H1 (cell line): ENCODE data around the gene RASGEF1B. TPM values are rescaled to one million over a fixed set of nuclear protein-coding genes. Genes with fewer than 3 reads are reported as not detected.

ENCODE experiments used
- CTCF ChIA-PET: fragments of 300-600 bp; sonication (Branson Sonifier 250); formaldehyde crosslinking; loops from one replicate; lab custom pipeline; 2021; ENCODE audit not compliant: partially characterized antibody; lab: Charles Lee
- POLR2A ChIA-PET: fragments of 300-600 bp; sonication (Branson Sonifier 250); formaldehyde crosslinking; loops from one replicate; lab custom pipeline; 2021; ENCODE audit warnings: inconsistent platforms; ENCODE audit not compliant: partially characterized antibody; lab: Charles Lee
- DNase-seq, 2 experiments: peaks; one replicate each; pipeline versions ENCODE4 v3.0.0 to v3.0.0-alpha.2; 2010 to 2022; ENCODE audit warnings: low spot score in 2 of 2, low read depth in 1 of 2, mixed read lengths in 1 of 2
- FAIRE-seq: peaks from 2 replicates; lab custom pipeline; 2011; peaks lifted over from hg19 to GRCh38; lab: Jason Lieb, UNC
- H2AFZ ChIP-seq: 2 replicates; pipeline ENCODE4 v1.8.1; 2012; ENCODE audit warnings: low read length, inconsistent platforms
- H2AK5ac ChIP-seq: 2 replicates; pipeline ENCODE4 v1.6.1; 2013; ENCODE audit warnings: low read depth, low read length
- H2BK120ac ChIP-seq: replicated peaks from 2 replicates; pipeline ENCODE3; 2013; ENCODE audit warnings: low read depth, low read length, inconsistent platforms
- H2BK12ac ChIP-seq: 2 replicates; pipeline ENCODE4 v1.6.1; 2013; ENCODE audit warnings: low read depth, low read length
- H2BK15ac ChIP-seq: 2 replicates; pipeline ENCODE4 v1.6.1; 2013; ENCODE audit warnings: low read length
- H2BK20ac ChIP-seq: 2 replicates; pipeline ENCODE4 v1.6.1; 2013; ENCODE audit warnings: low read length
- H2BK5ac ChIP-seq: 2 replicates; pipeline ENCODE4 v1.6.1; 2013; ENCODE audit warnings: low read depth, low read length
- H3K14ac ChIP-seq: 2 replicates; pipeline ENCODE4 v1.6.1; 2013; ENCODE audit warnings: inconsistent platforms; ENCODE audit not compliant: insufficient read length
- H3K18ac ChIP-seq: 2 replicates; pipeline ENCODE4 v1.6.1; 2013; ENCODE audit warnings: low read length; ENCODE audit errors: extremely low read depth
- H3K23ac ChIP-seq: 2 replicates; pipeline ENCODE4 v1.6.1; 2013; ENCODE audit warnings: inconsistent platforms; ENCODE audit not compliant: insufficient read length
- H3K23me2 ChIP-seq: 2 replicates; pipeline ENCODE4 v1.6.1; 2013; ENCODE audit warnings: low read depth, low read length
- H3K27ac ChIP-seq: 2 replicates; pipeline ENCODE4 v1.6.1; 2011; ENCODE audit warnings: low read depth, low read length, inconsistent platforms
- H3K27me3 ChIP-seq, 4 experiments: replicated peaks in 1 of 4; 1 replicate in 1 of 4; 2 replicates in 3 of 4; pipeline versions ENCODE4 v1.6.1 to v1.8.1; 2011 to 2013; ENCODE audit warnings: low read length in 3 of 4, mild to moderate bottlenecking in 3 of 4, inconsistent platforms in 2 of 4, mixed read lengths in 2 of 4, moderate library complexity in 1 of 4; ENCODE audit not compliant: control insufficient read depth in 3 of 4, insufficient read depth in 3 of 4; ENCODE audit errors: extremely low read depth in 1 of 4
- H3K36me3 ChIP-seq, 4 experiments: 2 replicates each; pipeline versions ENCODE4 v1.6.1 to v1.8.1; 2011 to 2013; ENCODE audit warnings: mild to moderate bottlenecking in 4 of 4, low read length in 3 of 4, moderate library complexity in 2 of 4, control low read depth in 1 of 4, inconsistent platforms in 1 of 4; ENCODE audit not compliant: insufficient read depth in 4 of 4, control insufficient read depth in 2 of 4
- H3K4ac ChIP-seq: replicated peaks from 2 replicates; pipeline ENCODE3; 2013; ENCODE audit warnings: low read length, low read depth, mixed read lengths, inconsistent platforms; ENCODE audit not compliant: insufficient read length
- H3K4me1 ChIP-seq, 4 experiments: replicated peaks in 1 of 4; 1 replicate in 1 of 4; 2 replicates in 3 of 4; pipeline versions ENCODE4 v1.6.1 to v1.8.1; 2011 to 2013; ENCODE audit warnings: low read length in 3 of 4, inconsistent platforms in 2 of 4, mixed read lengths in 1 of 4; ENCODE audit not compliant: insufficient read depth in 4 of 4, control insufficient read depth in 3 of 4
- H3K4me2 ChIP-seq, 2 experiments: 2 replicates each; pipeline versions ENCODE4 v1.6.1 to v1.8.1; 2011 to 2013; ENCODE audit warnings: low read depth in 2 of 2, low read length in 2 of 2, control low read depth in 1 of 2, inconsistent platforms in 1 of 2, mild to moderate bottlenecking in 1 of 2; ENCODE audit not compliant: insufficient read depth in 1 of 2
- H3K4me3 ChIP-seq, 4 experiments: fragments of 200-600, 300-600 bp in 1 of 4; sonication (generic), shearing (Covaris generic), sonication (Bioruptor Twin) in 1 of 4; 2 replicates each; pipeline versions ENCODE4 v1.5.1 to v1.8.1; 2011 to 2016; ENCODE audit warnings: low read length in 4 of 4, low read depth in 3 of 4, control low read depth in 2 of 4, inconsistent platforms in 2 of 4, mild to moderate bottlenecking in 2 of 4, mixed read lengths in 1 of 4, moderate library complexity in 1 of 4; ENCODE audit not compliant: insufficient read depth in 2 of 4; ENCODE audit errors: extremely low read depth in 1 of 4
- H3K56ac ChIP-seq: replicated peaks from 2 replicates; pipeline ENCODE3; 2013; ENCODE audit warnings: low read depth, mild to moderate bottlenecking, mixed read lengths, low read length, inconsistent platforms; ENCODE audit not compliant: insufficient read length
- H3K79me1 ChIP-seq: 2 replicates; pipeline ENCODE4 v1.6.1; 2013; ENCODE audit warnings: low read depth, low read length, control low read depth
- H3K79me2 ChIP-seq, 2 experiments: 2 replicates each; pipeline versions ENCODE4 v1.6.1 to v1.8.1; 2012 to 2013; ENCODE audit warnings: low read length in 2 of 2, mild to moderate bottlenecking in 2 of 2, inconsistent platforms in 1 of 2; ENCODE audit not compliant: insufficient read depth in 2 of 2, control insufficient read depth in 1 of 2
- H3K9ac ChIP-seq, 4 experiments: replicated peaks in 1 of 4; 1 replicate in 1 of 4; 2 replicates in 3 of 4; pipeline versions ENCODE4 v1.6.1 to v1.8.1; 2011 to 2013; ENCODE audit warnings: low read depth in 3 of 4, low read length in 3 of 4, control low read depth in 2 of 4, mild to moderate bottlenecking in 2 of 4, moderate library complexity in 2 of 4, inconsistent platforms in 1 of 4; ENCODE audit errors: extremely low read depth in 1 of 4
- H3K9me3 ChIP-seq, 2 experiments: 2 replicates each; pipeline versions ENCODE4 v1.6.1 to v1.8.1; 2012 to 2013; ENCODE audit warnings: mild to moderate bottlenecking in 2 of 2, moderate library complexity in 2 of 2, control low read depth in 1 of 2, inconsistent platforms in 1 of 2, low read depth in 1 of 2, low read length in 1 of 2, mixed read lengths in 1 of 2; ENCODE audit not compliant: insufficient read depth in 2 of 2
- H4K20me1 ChIP-seq, 2 experiments: replicated peaks in 1 of 2; 2 replicates each; pipeline versions ENCODE3 to v1.8.1; 2011 to 2013; ENCODE audit warnings: inconsistent platforms in 2 of 2, low read length in 2 of 2, mild to moderate bottlenecking in 1 of 2; ENCODE audit not compliant: insufficient read depth in 2 of 2, control insufficient read depth in 1 of 2
- H4K5ac ChIP-seq: 2 replicates; pipeline ENCODE4 v1.6.1; 2013; ENCODE audit warnings: low read length, low read depth, mixed read lengths, inconsistent platforms; ENCODE audit not compliant: insufficient read length
- H4K8ac ChIP-seq: 2 replicates; pipeline ENCODE4 v1.8.0; 2013; ENCODE audit warnings: mild to moderate bottlenecking, moderate library complexity, low read length, inconsistent platforms; ENCODE audit not compliant: insufficient read depth; ENCODE audit errors: extremely low read depth
- H4K91ac ChIP-seq: replicated peaks from 2 replicates; pipeline ENCODE3; 2013; ENCODE audit warnings: low read length, mixed read lengths, inconsistent platforms; ENCODE audit not compliant: insufficient read length
- CHD2 ChIP-seq: IDR thresholded peaks from 2 replicates; pipeline ENCODE4 v1.6.1; 2012; ENCODE audit warnings: low read length, improper control_type of control experiment
- EP300 ChIP-seq, 2 experiments: IDR thresholded peaks; 1 replicate in 1 of 2; 2 replicates in 1 of 2; pipeline ENCODE4 v1.6.1; 2011 to 2012; ENCODE audit warnings: low read depth in 2 of 2, low read length in 2 of 2, mild to moderate bottlenecking in 2 of 2, borderline replicate concordance in 1 of 2, inconsistent platforms in 1 of 2, moderate library complexity in 1 of 2
- GTF2F1 ChIP-seq: IDR thresholded peaks from 2 replicates; pipeline ENCODE4 v1.6.1; 2012; ENCODE audit warnings: low read depth, low read length, improper control_type of control experiment, borderline replicate concordance
- RFX5 ChIP-seq: IDR thresholded peaks from 2 replicates; pipeline ENCODE4 v1.6.1; 2011; ENCODE audit warnings: low read depth, low read length, improper control_type of control experiment, borderline replicate concordance
- SP2 ChIP-seq: IDR thresholded peaks from 2 replicates; pipeline ENCODE4 v1.6.1; 2012; ENCODE audit warnings: mild to moderate bottlenecking, low read length, inconsistent platforms
- TBP ChIP-seq: IDR thresholded peaks from 2 replicates; pipeline ENCODE4 v1.6.1; 2011; ENCODE audit warnings: low read depth, low read length, improper control_type of control experiment
- WGBS, 2 experiments: shearing (Covaris generic) in 1 of 2; methylation state at CpG; one replicate each; pipeline versions ENCODE4 v1.1.6 to v1.1.7; 2013 to 2015; ENCODE audit warnings: low lambda C conversion rate in 2 of 2, mixed read lengths in 2 of 2, inconsistent platforms in 1 of 2, low coverage in 1 of 2, missing lambda C conversion rate in 1 of 2; ENCODE audit not compliant: insufficient replicate concordance in 2 of 2, insufficient coverage in 1 of 2, insufficient read length in 1 of 2; ENCODE audit errors: extremely low coverage in 1 of 2, missing lambda C conversion rate in 1 of 2; 5-methylcytosine and 5-hydroxymethylcytosine counted together
- polyA plus RNA-seq, 7 experiments: library from polyadenylated mRNA; depleted of rRNA in 3 of 7; stranded (reverse) in 5 of 7; unstranded in 2 of 7; fragments of >200 nt in 5 of 7; fragments of 200-250 nt in 2 of 7; gene quantifications; 1 replicate in 5 of 7; 2 replicates in 1 of 7; 4 replicates in 1 of 7; pipeline versions ENCODE4 v1.2.1 to v1.2.3, GENCODE V29; 2011 to 2013; ENCODE audit warnings: missing spikeins in 2 of 7, mixed read lengths in 2 of 7
- total RNA-seq: library from RNA; stranded (reverse); fragmentation: NEBNext Ultra II Directional; extraction: Animal tissue kit (Norgen Biotek cat#: 25700); gene quantifications from 2 replicates; pipeline ENCODE4 v1.2.1, GENCODE V29; 2021

Gene RASGEF1B
- total and polyA plus RNA-seq, 2 of the 8 experiments (the other 6 are each of a cell fraction or from before 2014, with no cell fraction given), result 1.6 to 4.7 TPM

DNA sequence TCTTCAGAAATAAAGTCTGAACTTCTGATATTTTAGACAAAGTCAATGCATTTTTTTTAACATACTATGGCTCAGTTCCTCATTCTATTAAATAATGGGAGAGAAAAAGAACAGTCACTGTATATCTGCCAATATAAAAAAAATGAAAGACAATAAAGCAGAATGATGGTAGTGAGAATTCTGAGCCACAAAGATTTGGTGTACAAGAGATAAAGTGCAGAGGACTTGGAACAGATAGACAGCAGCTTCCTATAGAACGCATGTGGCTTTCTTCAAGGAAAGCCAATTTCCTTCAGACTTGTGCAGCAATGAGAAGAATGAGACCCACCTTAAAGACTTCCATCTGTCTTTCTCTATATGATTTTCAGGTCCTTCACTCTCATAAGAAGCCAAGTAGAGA lies 39.7 kb downstream of the RASGEF1B start:
- H2BK120ac ChIP-seq, result no peak overlapping the region
- no peak overlapping the region for H3K4me3 ChIP-seq
- H3K36me3 ChIP-seq, result no peaks in the 10 kb centered on the region; a peak in 1 of 8 replicates
- no peak overlapping the region for H3K14ac ChIP-seq
- WGBS, 2 experiments, result 100% methylated on average over 1 of the region's 1 CpG; no CpG with 5 or more reads in 1 of the 2 experiments
- POLR2A ChIA-PET, result no interaction called here
- no peak overlapping the region for H4K91ac ChIP-seq
- H3K4me2 ChIP-seq, result no peak overlapping the region
- no peak overlapping the region for H3K18ac ChIP-seq
- H3K9me3 ChIP-seq, result peaks cover 0 to 3% of the 10 kb centered on the region in 2 experiments; a peak in 1 of 4 replicates
- TF ChIP-seq RFX5 (no peak), GTF2F1 (no peak), EP300 (IDR thresholded peaks at IDR 0.05; ENCODE audit: borderline replicate concordance in 1 of 2, low read depth in 2 of 2, low read length in 2 of 2) (no peak), CHD2 (no peak), TBP (no peak), SP2 (no peak)
- CTCF ChIA-PET, result interaction anchor here (1.3 to 3.0 kb wide), 2 partner anchors 14 to 21 kb away, joined by 4 to 9 read pairs; no protein-coding TSS in a partner anchor
- no peak for DNase-seq
- no peaks in the 10 kb centered on the region for H4K20me1 ChIP-seq
- H3K23me2 ChIP-seq, result no peaks in the 10 kb centered on the region
- FAIRE-seq, result no peak
- H3K56ac ChIP-seq, result no peak overlapping the region
- H2AFZ ChIP-seq, result no peak overlapping the region
- H3K9ac ChIP-seq, result no peak overlapping the region
- H3K27me3 ChIP-seq, result no peaks in the 10 kb centered on the region
- no peak overlapping the region for H3K27ac ChIP-seq
- no peak overlapping the region for H3K4ac ChIP-seq
- H2BK20ac ChIP-seq, result no peak overlapping the region
- no peak overlapping the region for H4K8ac ChIP-seq
- H3K79me1 ChIP-seq, result no peaks in the 10 kb centered on the region
- H3K23ac ChIP-seq, result no peak overlapping the region
- H2BK5ac ChIP-seq, result no peak overlapping the region
- H3K4me1 ChIP-seq, result peaks cover 0 to 3% (median 0%) of the 10 kb centered on the region in 4 experiments; a peak in 2 of 7 replicates
- no peak overlapping the region for H4K5ac ChIP-seq
- no peaks in the 10 kb centered on the region for H3K79me2 ChIP-seq
- no peak overlapping the region for H2BK12ac ChIP-seq
- no peak overlapping the region for H2AK5ac ChIP-seq
- no peak overlapping the region for H2BK15ac ChIP-seq
